ENCODE measurements around the gene EFNA5. TPM values are rescaled to one million over a fixed set of nuclear protein-coding genes. Genes with fewer than 3 reads are reported as not detected.
A peak's percentile ranks its signal among the peaks of the same experiment; 100 is the strongest.

EFNA5 gene
- total RNA-seq, 2 donors from 2014 or later: not detected

DNA sequence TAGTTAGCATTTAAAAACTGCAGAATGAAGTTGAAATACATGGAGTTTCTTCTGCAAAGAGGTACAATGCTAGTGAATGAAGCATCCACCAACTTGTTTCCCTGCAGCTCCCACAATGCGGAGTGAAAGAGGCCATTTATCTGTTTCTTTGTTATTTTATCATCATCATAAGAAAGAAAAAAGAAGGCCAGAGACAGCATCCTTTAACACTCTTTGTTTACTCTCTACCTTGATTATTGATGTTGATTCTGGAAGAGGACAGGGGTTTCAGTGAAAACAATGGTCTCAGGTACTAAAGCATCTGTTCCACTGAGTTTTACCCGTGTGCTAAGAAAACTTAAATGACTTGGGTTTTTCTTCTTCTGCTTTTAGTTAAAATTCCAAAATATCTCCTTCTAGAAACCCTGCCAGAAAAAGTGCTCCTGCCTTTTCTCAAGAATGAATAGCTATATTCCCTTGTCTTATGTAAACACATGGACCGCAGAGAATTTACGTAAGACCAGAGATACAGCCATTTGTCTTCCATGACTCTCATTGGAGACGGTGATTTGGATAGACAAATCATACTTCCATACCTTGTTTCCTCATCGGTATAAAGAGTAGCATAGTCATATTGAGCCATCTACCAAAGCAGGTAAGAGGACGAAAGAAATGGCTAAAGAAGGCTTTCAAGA is 81.1 kb downstream of the EFNA5 start:
- no peak overlapping the region for H3K27ac Mint-ChIP-seq
- peaks cover 10% of the 10 kb centered on the region for H3K27me3 Mint-ChIP-seq
- no peaks in the 10 kb centered on the region for H3K9me3 Mint-ChIP-seq
- no peaks in the 10 kb centered on the region for H3K36me3 Mint-ChIP-seq (ENCODE audit: low read depth)
- no peaks in the 10 kb centered on the region for H3K4me1 Mint-ChIP-seq
- no peak overlapping the region for H3K4me3 Mint-ChIP-seq
- no peak for ATAC-seq (replicated peaks)

DNA sequence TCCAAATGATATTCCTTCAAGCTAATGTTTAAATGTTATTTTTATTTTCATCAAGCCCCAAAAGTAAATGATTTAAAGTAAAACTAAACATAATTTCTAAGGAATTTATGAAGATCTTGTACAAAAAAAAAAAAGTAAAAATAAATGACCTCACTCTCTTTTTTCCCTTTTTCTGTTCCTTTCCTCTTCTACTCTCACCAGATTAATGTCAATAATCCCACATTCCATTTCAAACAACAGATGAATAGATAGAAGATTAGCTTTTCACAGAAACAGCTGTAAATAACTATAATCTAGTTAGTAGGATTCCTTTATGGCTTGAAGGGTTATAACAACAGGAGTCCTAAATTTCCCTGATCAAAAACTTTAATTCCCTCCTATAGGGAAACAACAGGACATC is 88.1 kb downstream of the EFNA5 start:
- no peak for ATAC-seq (replicated peaks)
- H3K27ac Mint-ChIP-seq: no peak overlapping the region
- no peaks in the 10 kb centered on the region for H3K9me3 Mint-ChIP-seq

GRCh38 chr5:107580889-107581820 is 89.6 kb downstream of the EFNA5 start:
- no peaks in the 10 kb centered on the region for H3K4me1 Mint-ChIP-seq
- peaks cover 14% of the 10 kb centered on the region for H3K27me3 Mint-ChIP-seq
- H3K36me3 Mint-ChIP-seq (ENCODE audit: low read depth): no peaks in the 10 kb centered on the region
- no peak overlapping the region for H3K4me3 Mint-ChIP-seq
- ATAC-seq (replicated peaks): no peak
- H3K27ac Mint-ChIP-seq: no peak overlapping the region
- no peaks in the 10 kb centered on the region for H3K9me3 Mint-ChIP-seq

More for the DNA sequence above, 88.1 kb downstream of the EFNA5 start:
- Mint-ChIP-seq H3K4me3 (no peak overlapping the region), H3K27me3 (peaks cover 15% of the 10 kb centered on the region), H3K4me1 (no peaks in the 10 kb centered on the region), H3K36me3 (ENCODE audit: low read depth) (no peaks in the 10 kb centered on the region)

DNA sequence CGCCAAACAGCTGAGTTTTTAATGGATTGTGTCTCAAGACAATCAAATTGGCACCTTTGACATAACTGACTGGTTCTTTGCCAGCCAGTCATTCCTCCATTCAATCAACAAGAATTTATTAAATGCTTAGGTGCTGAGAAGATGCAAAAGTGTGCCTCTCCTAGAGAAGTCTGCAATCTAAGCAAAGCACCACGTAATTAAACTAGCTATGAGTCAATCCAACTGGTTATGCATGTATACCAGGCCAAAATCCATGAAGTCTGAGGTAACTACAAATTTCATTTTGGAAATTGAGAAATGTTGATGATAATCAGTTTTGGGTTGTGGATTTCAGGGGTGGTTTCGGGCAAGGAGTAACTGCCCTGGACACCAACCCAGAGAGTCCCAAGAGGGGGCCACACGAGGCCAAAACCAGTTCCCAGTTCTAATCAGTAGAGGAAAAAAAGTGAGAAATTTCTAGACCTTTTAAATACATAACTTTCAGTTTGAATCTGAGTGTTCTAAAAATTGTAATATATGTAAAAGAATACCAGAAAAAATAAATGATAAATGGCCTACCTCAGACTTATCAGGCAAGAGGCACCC is 92.6 kb downstream of the EFNA5 start:
- H3K4me1 Mint-ChIP-seq: no peaks in the 10 kb centered on the region
- H3K27me3 Mint-ChIP-seq: peaks cover 11% of the 10 kb centered on the region
- no peak overlapping the region for H3K4me3 Mint-ChIP-seq
- H3K36me3 Mint-ChIP-seq (ENCODE audit: low read depth): no peaks in the 10 kb centered on the region
- H3K9me3 Mint-ChIP-seq: no peaks in the 10 kb centered on the region
- ATAC-seq (replicated peaks): no peak
- no peak overlapping the region for H3K27ac Mint-ChIP-seq

DNA sequence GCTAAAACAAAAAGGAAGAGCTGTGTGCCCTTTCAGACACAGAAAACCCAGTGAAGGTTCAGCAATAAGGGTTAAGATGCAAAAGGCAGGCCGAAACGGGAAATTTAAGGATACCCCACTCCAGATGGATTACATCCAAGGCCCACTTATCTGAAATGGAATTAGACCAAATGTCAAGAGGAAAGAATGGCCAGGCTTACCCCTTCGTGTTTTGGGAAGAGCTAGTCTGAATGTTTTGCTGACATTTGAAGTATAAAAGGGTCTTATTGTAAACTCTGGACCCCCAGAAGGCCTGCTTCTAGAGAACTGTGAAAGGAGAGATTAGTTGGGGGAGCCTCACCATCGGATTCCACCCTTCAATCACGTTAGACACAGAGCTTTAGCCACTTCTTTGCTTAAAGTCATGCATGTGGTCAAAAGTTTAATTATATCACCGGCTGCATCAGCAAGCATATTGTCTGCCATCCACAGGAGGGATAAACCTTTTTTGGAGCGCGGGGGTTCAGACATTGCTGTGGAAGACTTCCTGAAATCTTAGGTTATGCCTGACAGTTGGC is 93.3 kb downstream of the EFNA5 start:
- Mint-ChIP-seq H3K27ac (no peak overlapping the region), H3K36me3 (ENCODE audit: low read depth) (no peaks in the 10 kb centered on the region), H3K4me3 (no peak overlapping the region), H3K27me3 (peaks cover 15% of the 10 kb centered on the region), H3K9me3 (no peaks in the 10 kb centered on the region), H3K4me1 (no peaks in the 10 kb centered on the region)
- ATAC-seq (replicated peaks): no peak

- Mint-ChIP-seq H3K4me1 (peaks cover 3% of the 10 kb centered on the region), H3K9me3 (no peaks in the 10 kb centered on the region), H3K4me3 (no peak overlapping the region), H3K27ac (no peak overlapping the region), H3K27me3 (peaks cover 18% of the 10 kb centered on the region), H3K36me3 (ENCODE audit: low read depth) (no peaks in the 10 kb centered on the region)
- ATAC-seq (replicated peaks): no peak
Observed at GRCh38 chr5:107576736-107577393, 93.9 kb downstream of the EFNA5 start.

GRCh38 chr5:107576155-107576554 is 94.6 kb downstream of the EFNA5 start:
- Mint-ChIP-seq H3K4me3 (no peak overlapping the region), H3K4me1 (peaks cover 8% of the 10 kb centered on the region), H3K27ac (no peak overlapping the region), H3K9me3 (no peaks in the 10 kb centered on the region), H3K36me3 (ENCODE audit: low read depth) (no peaks in the 10 kb centered on the region), H3K27me3 (peaks cover 18% of the 10 kb centered on the region)
- ATAC-seq (replicated peaks): no peak

- H3K27me3 Mint-ChIP-seq: peaks cover 13% of the 10 kb centered on the region
- H3K4me3 Mint-ChIP-seq: no peak overlapping the region
- peaks cover 8% of the 10 kb centered on the region for H3K4me1 Mint-ChIP-seq
- H3K9me3 Mint-ChIP-seq: no peaks in the 10 kb centered on the region
- ATAC-seq (replicated peaks): no peak
- H3K27ac Mint-ChIP-seq: no peak overlapping the region
- no peaks in the 10 kb centered on the region for H3K36me3 Mint-ChIP-seq (ENCODE audit: low read depth)
Observed at GRCh38 chr5:107574287-107574686, 96.5 kb downstream of the EFNA5 start.

DNA sequence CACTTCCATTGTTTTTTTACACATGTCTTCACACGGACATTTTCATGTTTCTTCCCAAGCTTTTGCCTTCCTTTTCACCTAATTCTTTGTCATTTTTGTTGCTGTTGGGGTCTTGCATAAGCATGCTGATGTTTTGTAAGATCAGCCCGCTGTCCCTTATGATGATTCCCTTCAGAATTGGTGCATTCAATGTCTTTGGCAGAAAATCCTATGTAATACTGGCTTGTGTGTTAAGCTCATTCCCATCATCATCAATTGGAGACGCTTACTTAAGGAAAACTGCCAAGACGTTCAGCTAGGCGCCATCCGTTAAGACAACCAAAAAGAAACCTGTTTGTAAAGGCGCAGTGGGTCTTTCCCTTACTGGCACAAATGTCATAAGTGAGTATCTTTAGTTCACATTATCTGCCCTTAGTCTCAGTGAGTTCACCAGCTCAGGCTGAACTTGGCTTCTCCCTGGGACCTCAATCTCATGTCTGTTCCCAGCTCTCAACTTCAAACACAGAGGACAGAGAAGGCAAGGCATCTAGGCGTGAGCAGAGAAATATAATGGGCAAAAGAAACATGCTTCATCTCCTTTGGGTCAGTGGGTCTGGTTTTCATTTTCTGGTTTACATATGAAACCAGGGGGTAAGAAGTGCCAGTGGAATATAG is 97.9 kb downstream of the EFNA5 start:
- no peak for ATAC-seq (replicated peaks)
- H3K4me1 Mint-ChIP-seq: peaks cover 8% of the 10 kb centered on the region

DNA sequence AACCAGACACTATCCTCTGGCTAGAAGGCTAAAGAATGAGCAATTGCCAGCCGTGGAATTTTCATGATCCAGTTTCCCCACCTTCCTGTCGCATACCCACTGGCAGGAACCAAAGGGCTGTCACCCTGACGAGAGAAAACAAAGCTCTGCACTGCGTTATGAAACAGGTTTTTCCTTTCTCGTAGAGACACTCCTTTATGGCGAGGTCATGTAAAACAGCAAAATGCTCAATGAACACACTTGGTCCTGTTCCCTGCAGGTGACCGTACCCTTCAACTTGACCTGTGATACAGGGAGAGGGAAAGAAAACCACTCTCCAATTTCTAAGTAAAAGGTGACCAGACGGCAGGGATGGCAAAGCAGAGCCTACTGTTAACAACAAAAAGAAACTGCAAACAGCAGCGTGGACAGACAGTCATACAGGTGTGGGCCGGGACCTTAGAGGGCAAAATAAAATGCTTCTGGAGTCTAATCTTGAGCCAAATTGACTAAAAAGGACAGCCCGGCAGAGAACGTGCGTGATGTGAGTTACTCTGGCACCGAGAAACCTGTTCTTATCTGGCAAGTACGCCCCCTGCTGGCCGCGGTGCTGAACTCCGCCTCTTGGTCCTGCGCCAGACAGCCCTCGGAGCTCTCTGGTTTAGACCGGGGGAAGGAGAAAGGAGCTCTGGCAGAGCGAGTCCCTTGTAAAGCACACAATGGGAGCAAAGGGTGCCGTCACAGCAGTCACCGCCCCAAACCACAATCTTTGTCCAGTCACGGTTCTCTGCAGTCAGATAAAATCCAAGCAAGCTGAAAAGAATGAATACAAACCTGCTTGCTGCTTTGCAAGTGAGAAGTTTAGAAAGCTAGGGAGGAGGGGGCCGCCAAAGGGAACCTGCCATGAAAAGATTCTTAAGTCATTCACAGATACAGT is 98.9 kb downstream of the EFNA5 start:
- H3K4me3 Mint-ChIP-seq: peak overlapping the region; percentile 79
- H3K27me3 Mint-ChIP-seq: peaks cover 13% of the 10 kb centered on the region
- ATAC-seq (replicated peaks): peak; percentile 86
- H3K27ac Mint-ChIP-seq: peak overlapping the region; percentile 54
- H3K9me3 Mint-ChIP-seq: no peaks in the 10 kb centered on the region
- peaks cover 8% of the 10 kb centered on the region for H3K4me1 Mint-ChIP-seq
- no peaks in the 10 kb centered on the region for H3K36me3 Mint-ChIP-seq (ENCODE audit: low read depth)

More for the DNA sequence above, 97.9 kb downstream of the EFNA5 start:
- H3K4me3 Mint-ChIP-seq: no peak overlapping the region
- H3K27me3 Mint-ChIP-seq: peaks cover 13% of the 10 kb centered on the region
- no peaks in the 10 kb centered on the region for H3K36me3 Mint-ChIP-seq (ENCODE audit: low read depth)
- no peaks in the 10 kb centered on the region for H3K9me3 Mint-ChIP-seq
- H3K27ac Mint-ChIP-seq: no peak overlapping the region

- no peaks in the 10 kb centered on the region for H3K9me3 Mint-ChIP-seq
- peak overlapping the region; percentile 79 for H3K4me3 Mint-ChIP-seq
- peak; percentile 84 for ATAC-seq (replicated peaks)
- peaks cover 13% of the 10 kb centered on the region for H3K27me3 Mint-ChIP-seq
- H3K4me1 Mint-ChIP-seq: peaks cover 8% of the 10 kb centered on the region
- peak overlapping the region; percentile 54 for H3K27ac Mint-ChIP-seq
- no peaks in the 10 kb centered on the region for H3K36me3 Mint-ChIP-seq (ENCODE audit: low read depth)
Observed at GRCh38 chr5:107570805-107571531, 99.8 kb downstream of the EFNA5 start.

GRCh38 chr5:107570181-107570580 is 100.6 kb downstream of the EFNA5 start:
- H3K27ac Mint-ChIP-seq: no peak overlapping the region

More at GRCh38 chr5:107570181-107570580, 100.6 kb downstream of the EFNA5 start:
- peaks cover 8% of the 10 kb centered on the region for H3K4me1 Mint-ChIP-seq
- no peak overlapping the region for H3K4me3 Mint-ChIP-seq
- ATAC-seq (replicated peaks): no peak
- peaks cover 13% of the 10 kb centered on the region for H3K27me3 Mint-ChIP-seq
- no peaks in the 10 kb centered on the region for H3K9me3 Mint-ChIP-seq
- no peaks in the 10 kb centered on the region for H3K36me3 Mint-ChIP-seq (ENCODE audit: low read depth)
